Measurements from ENCODE around the gene CCDC70. TPM values are rescaled to one million over a fixed set of nuclear protein-coding genes. Genes with fewer than 3 reads are reported as not detected.
A peak's percentile ranks its signal among the peaks of the same experiment; 100 is the strongest.

The CCDC70 gene
- total and polyA plus RNA-seq, 2 donors, result 0.07 TPM; not detected in 1

DNA sequence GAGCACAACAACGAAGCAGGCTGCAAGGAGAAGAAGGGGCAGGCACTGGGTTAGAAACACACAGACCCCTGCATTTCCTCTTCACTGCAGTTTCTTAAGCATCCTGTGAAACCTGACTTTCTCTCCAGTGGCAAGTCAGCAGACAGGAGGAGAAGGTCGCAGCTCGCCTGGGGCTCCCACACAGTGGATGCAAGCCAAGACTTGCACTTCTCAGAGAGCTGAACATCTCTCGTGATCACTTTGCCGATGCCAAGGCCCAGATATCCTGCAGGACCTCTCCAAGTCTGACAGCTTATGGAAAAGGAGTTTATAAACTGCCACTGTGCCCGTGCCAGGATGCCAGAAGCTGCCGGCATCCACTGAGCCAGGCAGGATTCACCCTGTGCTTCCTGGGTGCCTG, 35.2 kb upstream of the CCDC70 start:
- Histone ChIP-seq H3K9me3 (ENCODE audit: control insufficient read depth in 2 of 2, insufficient read depth in 1 of 2, low read length in 1 of 2) (no peaks in the 10 kb centered on the region), H3K36me3 (ENCODE audit: control insufficient read depth in 2 of 2, insufficient read depth in 2 of 2, low read length in 1 of 2) (no peaks in the 10 kb centered on the region), H3K4me3 (ENCODE audit: low read length in 2 of 2) (no peak overlapping the region), H3K27me3 (ENCODE audit: control insufficient read depth in 2 of 2, insufficient read depth in 1 of 2, low read length in 1 of 2) (no peaks in the 10 kb centered on the region), H3K4me1 (ENCODE audit: control insufficient read depth in 2 of 2, insufficient read depth in 2 of 2, low read length in 2 of 2) (peaks cover 39 to 71% of the 10 kb centered on the region in 2 donors), H3K27ac (ENCODE audit: low read depth in 1 of 2, low read length in 1 of 2) (peak overlapping the region; percentile 51 to 92)
- 45% methylated on average over 7 of the region's 7 CpGs for WGBS
- peak in 1 of 9 donors; percentile 70 for DNase-seq (ENCODE audit: low read depth in 6 of 9, low spot score in 9 of 9)

DNA sequence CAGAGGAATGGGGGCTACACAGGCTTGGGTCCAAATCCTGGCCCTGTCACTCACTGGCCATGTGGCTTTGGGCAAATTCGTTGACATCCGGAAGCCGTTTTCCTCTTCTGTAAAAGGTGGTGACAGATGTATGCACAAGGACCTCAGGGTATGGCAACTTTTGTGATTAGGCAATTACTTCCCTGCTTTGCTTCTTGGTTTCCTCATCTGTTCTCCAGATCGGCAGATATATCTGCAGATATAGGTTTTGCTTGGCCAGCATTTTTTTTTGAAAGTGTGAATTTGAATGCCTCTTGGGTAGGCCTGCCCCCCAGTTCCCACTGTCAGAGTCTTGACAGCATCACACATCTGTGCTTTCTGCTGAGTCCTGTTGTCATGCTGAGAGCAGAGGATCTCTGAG, 34.5 kb upstream of the CCDC70 start:
- H3K36me3 ChIP-seq (ENCODE audit: control insufficient read depth in 2 of 2, insufficient read depth in 2 of 2, low read length in 1 of 2), result no peaks in the 10 kb centered on the region
- DNase-seq (ENCODE audit: low read depth in 6 of 9, low spot score in 9 of 9), result no peak
- H3K4me3 ChIP-seq (ENCODE audit: low read length in 2 of 2), result no peak overlapping the region
- no peaks in the 10 kb centered on the region for H3K9me3 ChIP-seq (ENCODE audit: control insufficient read depth in 2 of 2, insufficient read depth in 1 of 2, low read length in 1 of 2)
- H3K27ac ChIP-seq (ENCODE audit: low read depth in 1 of 2, low read length in 1 of 2), result peak overlapping the region; percentile 3 to 50
- H3K4me1 ChIP-seq (ENCODE audit: control insufficient read depth in 2 of 2, insufficient read depth in 2 of 2, low read length in 2 of 2), result peaks cover 33 to 68% of the 10 kb centered on the region in 2 donors
- H3K27me3 ChIP-seq (ENCODE audit: control insufficient read depth in 2 of 2, insufficient read depth in 1 of 2, low read length in 1 of 2), result no peaks in the 10 kb centered on the region
- WGBS, result 35% methylated on average over 4 of the region's 4 CpGs

DNA sequence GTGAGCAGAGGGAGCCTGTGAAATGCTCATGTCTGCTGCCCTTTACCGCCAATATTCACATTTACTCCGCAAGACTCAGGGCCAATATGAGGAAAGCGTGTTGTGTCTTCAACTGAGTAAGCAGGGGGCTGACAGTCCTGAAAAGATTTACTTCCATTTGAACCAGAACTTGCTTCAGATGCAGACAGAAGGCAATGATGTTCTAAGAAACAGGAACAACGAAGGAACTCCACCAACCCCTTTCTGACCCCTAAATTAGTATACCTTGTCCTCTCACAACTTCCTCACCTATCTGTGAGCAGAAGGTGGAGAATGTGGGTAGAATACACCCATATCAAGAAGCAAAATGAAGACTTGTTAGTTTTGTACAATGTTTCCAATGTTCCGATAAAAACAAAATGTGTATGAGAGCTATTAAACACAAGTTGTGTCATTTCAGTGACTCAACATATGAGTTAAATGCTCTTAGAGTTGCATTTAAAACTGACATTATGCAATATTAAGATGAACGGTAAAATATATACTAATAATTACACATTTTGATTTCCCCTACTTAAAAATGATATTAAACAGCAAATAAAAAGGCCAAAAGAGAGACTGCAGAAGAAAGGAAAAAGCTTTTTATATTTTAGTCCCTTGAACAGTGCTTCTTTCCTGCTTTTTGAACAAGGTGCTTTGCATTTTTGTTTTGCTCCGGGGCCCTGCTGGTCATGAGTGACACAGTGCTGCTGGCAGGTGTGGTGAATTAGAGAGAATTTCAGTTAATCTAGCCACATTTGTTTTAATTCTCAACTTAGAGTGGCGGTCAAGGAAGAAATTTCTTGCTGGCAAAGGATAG, 32.8 kb upstream of the CCDC70 start:
- 82% methylated on average over 8 of the region's 8 CpGs for WGBS
- peaks cover 30 to 60% of the 10 kb centered on the region in 2 donors for H3K4me1 ChIP-seq (ENCODE audit: control insufficient read depth in 2 of 2, insufficient read depth in 2 of 2, low read length in 2 of 2)
- no peak overlapping the region for H3K27ac ChIP-seq (ENCODE audit: low read depth in 1 of 2, low read length in 1 of 2)

DNA sequence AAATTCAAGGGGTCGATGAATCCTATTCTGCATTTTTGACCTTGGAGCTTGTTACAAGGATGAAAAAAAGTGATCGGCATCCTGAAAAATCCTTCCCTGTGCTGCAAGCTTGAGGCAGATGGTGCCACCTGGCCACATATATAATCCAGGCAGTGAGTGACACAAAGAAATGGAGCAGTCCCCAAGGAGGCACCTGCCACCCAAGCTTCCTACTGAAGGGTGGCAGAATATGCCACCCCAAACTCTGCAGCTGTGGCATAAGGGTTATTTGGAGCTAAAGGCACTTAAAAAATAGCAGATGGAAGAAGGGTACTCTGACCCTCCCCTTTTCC, 32.2 kb upstream of the CCDC70 start:
- no peaks in the 10 kb centered on the region for H3K36me3 ChIP-seq (ENCODE audit: control insufficient read depth in 2 of 2, insufficient read depth in 2 of 2, low read length in 1 of 2)
- H3K27ac ChIP-seq (ENCODE audit: low read depth in 1 of 2, low read length in 1 of 2), result peak overlapping the region in 1 of 2 donors; percentile 33
- H3K4me3 ChIP-seq (ENCODE audit: low read length in 2 of 2), result no peak overlapping the region
- H3K27me3 ChIP-seq (ENCODE audit: control insufficient read depth in 2 of 2, insufficient read depth in 1 of 2, low read length in 1 of 2), result no peaks in the 10 kb centered on the region
- no peaks in the 10 kb centered on the region for H3K9me3 ChIP-seq (ENCODE audit: control insufficient read depth in 2 of 2, insufficient read depth in 1 of 2, low read length in 1 of 2)
- peaks cover 30 to 59% of the 10 kb centered on the region in 2 donors for H3K4me1 ChIP-seq (ENCODE audit: control insufficient read depth in 2 of 2, insufficient read depth in 2 of 2, low read length in 2 of 2)
- DNase-seq (ENCODE audit: low read depth in 6 of 9, low spot score in 9 of 9), result no peak
- 87% methylated on average over 2 of the region's 2 CpGs for WGBS

More for the DNA sequence above, 32.8 kb upstream of the CCDC70 start:
- Histone ChIP-seq H3K36me3 (ENCODE audit: control insufficient read depth in 2 of 2, insufficient read depth in 2 of 2, low read length in 1 of 2) (no peaks in the 10 kb centered on the region), H3K27me3 (ENCODE audit: control insufficient read depth in 2 of 2, insufficient read depth in 1 of 2, low read length in 1 of 2) (no peaks in the 10 kb centered on the region), H3K4me3 (ENCODE audit: low read length in 2 of 2) (no peak overlapping the region), H3K9me3 (ENCODE audit: control insufficient read depth in 2 of 2, insufficient read depth in 1 of 2, low read length in 1 of 2) (no peaks in the 10 kb centered on the region)
- DNase-seq (ENCODE audit: low read depth in 6 of 9, low spot score in 9 of 9), result no peak

DNA sequence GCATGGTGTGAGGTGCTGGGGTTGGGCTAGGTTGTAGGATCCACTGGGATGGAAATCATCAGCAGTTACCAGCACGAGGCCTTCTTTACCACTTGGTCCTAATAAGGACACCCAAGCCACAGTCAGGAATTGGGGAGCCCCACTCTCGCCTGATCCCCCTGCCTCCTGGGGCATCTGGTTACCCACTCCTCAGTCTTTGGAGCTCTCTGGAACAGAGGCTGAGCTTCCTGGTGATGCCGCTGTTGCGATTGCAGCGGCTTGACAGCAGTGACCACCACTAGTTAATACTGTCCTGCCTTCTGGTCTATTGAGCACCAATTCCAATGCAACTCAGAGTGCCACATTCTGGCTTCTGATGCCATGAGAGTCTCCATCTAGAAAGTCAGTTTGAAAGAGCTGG, 30.2 kb upstream of the CCDC70 start:
- 99% methylated on average over 5 of the region's 5 CpGs for WGBS
- Histone ChIP-seq H3K4me3 (ENCODE audit: low read length in 2 of 2) (no peak overlapping the region), H3K4me1 (ENCODE audit: control insufficient read depth in 2 of 2, insufficient read depth in 2 of 2, low read length in 2 of 2) (peaks cover 13 to 40% of the 10 kb centered on the region in 2 donors), H3K9me3 (ENCODE audit: control insufficient read depth in 2 of 2, insufficient read depth in 1 of 2, low read length in 1 of 2) (no peaks in the 10 kb centered on the region), H3K36me3 (ENCODE audit: control insufficient read depth in 2 of 2, insufficient read depth in 2 of 2, low read length in 1 of 2) (no peaks in the 10 kb centered on the region), H3K27me3 (ENCODE audit: control insufficient read depth in 2 of 2, insufficient read depth in 1 of 2, low read length in 1 of 2) (no peaks in the 10 kb centered on the region), H3K27ac (ENCODE audit: low read depth in 1 of 2, low read length in 1 of 2) (no peak overlapping the region)
- no peak for DNase-seq (ENCODE audit: low read depth in 6 of 9, low spot score in 9 of 9)

DNA sequence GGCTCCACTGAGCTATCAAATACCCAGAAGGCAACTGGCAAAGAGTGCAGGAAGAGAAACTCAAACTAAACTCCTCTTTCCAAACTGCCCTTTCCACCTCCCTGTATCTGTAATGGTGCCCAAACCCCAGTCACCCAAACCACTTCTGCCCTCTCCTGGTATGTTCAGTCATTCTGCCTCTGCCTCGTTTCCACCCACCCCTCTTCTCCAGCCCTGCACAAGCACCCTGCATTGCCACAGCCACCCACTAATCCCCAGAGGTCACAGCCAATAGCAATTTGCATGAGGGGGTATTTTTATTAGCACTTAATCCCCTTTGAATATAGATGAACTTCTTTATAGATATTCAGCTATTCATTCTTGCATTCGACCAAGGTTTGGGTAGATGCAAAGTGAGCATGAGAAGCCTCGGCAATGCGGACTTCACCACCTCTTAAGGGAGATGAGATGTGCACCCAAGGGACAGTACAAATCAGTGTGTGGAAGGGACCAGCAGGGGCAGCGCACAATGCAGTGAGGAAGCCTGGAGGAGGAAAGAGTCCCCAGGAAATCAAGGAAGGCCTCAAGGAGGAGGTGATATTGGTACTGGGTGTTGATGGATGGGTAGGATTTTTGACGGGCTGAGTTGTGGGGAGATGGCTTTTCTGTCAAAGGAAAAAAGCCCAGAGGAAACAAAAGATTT, 29.2 kb upstream of the CCDC70 start:
- Histone ChIP-seq H3K36me3 (ENCODE audit: control insufficient read depth in 2 of 2, insufficient read depth in 2 of 2, low read length in 1 of 2) (no peaks in the 10 kb centered on the region), H3K9me3 (ENCODE audit: control insufficient read depth in 2 of 2, insufficient read depth in 1 of 2, low read length in 1 of 2) (no peaks in the 10 kb centered on the region), H3K27ac (ENCODE audit: low read depth in 1 of 2, low read length in 1 of 2) (no peak overlapping the region), H3K27me3 (ENCODE audit: control insufficient read depth in 2 of 2, insufficient read depth in 1 of 2, low read length in 1 of 2) (no peaks in the 10 kb centered on the region), H3K4me3 (ENCODE audit: low read length in 2 of 2) (no peak overlapping the region), H3K4me1 (ENCODE audit: control insufficient read depth in 2 of 2, insufficient read depth in 2 of 2, low read length in 2 of 2) (peaks cover 3 to 29% of the 10 kb centered on the region in 2 donors)
- 79% methylated on average over 6 of the region's 6 CpGs for WGBS
- DNase-seq (ENCODE audit: low read depth in 6 of 9, low spot score in 9 of 9), result peak in 3 of 9 donors; percentile 36 to 70 (median 58)

DNA sequence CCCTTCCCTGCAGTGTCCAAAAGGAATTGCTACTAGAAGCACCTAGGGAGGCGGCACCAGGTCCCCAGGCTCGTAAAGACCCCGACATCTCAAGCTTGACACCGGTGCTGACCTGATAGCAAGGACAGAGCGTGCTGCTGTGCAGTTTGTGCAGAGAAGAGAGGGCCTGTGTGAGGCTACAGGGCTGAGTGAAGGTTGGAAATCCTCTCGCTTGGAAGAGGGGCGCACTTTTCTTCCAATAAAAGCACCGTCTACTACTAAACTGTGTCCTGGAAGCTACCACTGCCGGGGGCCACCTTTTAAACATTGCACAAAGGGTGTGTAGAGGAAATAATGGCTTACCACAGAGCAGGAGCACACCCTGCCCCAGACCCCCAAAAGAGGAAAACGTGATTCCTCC, 27.8 kb upstream of the CCDC70 start:
- Histone ChIP-seq H3K27me3 (ENCODE audit: control insufficient read depth in 2 of 2, insufficient read depth in 1 of 2, low read length in 1 of 2) (no peaks in the 10 kb centered on the region), H3K9me3 (ENCODE audit: control insufficient read depth in 2 of 2, insufficient read depth in 1 of 2, low read length in 1 of 2) (no peaks in the 10 kb centered on the region), H3K4me1 (ENCODE audit: control insufficient read depth in 2 of 2, insufficient read depth in 2 of 2, low read length in 2 of 2) (peaks cover 0 to 20% of the 10 kb centered on the region in 2 donors), H3K4me3 (ENCODE audit: low read length in 2 of 2) (no peak overlapping the region), H3K27ac (ENCODE audit: low read depth in 1 of 2, low read length in 1 of 2) (no peak overlapping the region), H3K36me3 (ENCODE audit: control insufficient read depth in 2 of 2, insufficient read depth in 2 of 2, low read length in 1 of 2) (no peaks in the 10 kb centered on the region)
- WGBS, result 60% methylated on average over 10 of the region's 10 CpGs
- DNase-seq (ENCODE audit: low read depth in 6 of 9, low spot score in 9 of 9), result no peak

DNA sequence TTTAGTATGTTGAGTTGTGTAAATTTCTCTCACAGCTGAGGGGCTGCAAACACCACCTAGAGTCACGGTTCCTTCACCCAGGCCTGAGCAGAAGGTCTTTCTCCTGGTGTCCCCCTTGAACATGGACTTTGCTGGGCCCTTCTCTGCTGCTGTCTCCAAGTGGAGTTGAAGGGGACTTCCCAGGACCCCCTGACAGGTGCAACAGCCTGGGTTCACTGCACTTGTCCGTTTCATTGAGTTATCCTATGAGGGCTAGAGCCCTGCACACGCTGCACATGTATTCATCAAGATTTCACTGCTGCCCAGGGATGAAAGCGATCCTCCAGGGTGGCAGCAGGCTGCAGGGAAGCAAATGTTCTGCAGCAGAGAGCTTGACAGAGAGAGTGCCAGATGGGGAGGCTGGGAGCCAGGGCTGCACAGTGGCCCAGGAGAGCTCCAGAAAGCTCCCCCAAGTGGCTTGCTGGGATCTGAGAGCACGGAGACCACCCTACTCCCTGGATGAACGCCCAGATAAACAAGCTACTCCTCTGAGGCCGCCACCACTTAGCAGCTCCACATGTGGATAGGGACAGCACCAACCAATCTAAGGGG, 27.1 kb upstream of the CCDC70 start:
- H3K27me3 ChIP-seq (ENCODE audit: control insufficient read depth in 2 of 2, insufficient read depth in 1 of 2, low read length in 1 of 2), result no peaks in the 10 kb centered on the region
- WGBS, result 86% methylated on average over 7 of the region's 7 CpGs
- H3K9me3 ChIP-seq (ENCODE audit: control insufficient read depth in 2 of 2, insufficient read depth in 1 of 2, low read length in 1 of 2), result no peaks in the 10 kb centered on the region
- no peak overlapping the region for H3K27ac ChIP-seq (ENCODE audit: low read depth in 1 of 2, low read length in 1 of 2)
- H3K4me1 ChIP-seq (ENCODE audit: control insufficient read depth in 2 of 2, insufficient read depth in 2 of 2, low read length in 2 of 2), result peaks cover 0 to 15% of the 10 kb centered on the region in 2 donors
- H3K36me3 ChIP-seq (ENCODE audit: control insufficient read depth in 2 of 2, insufficient read depth in 2 of 2, low read length in 1 of 2), result no peaks in the 10 kb centered on the region
- no peak for DNase-seq (ENCODE audit: low read depth in 6 of 9, low spot score in 9 of 9)
- no peak overlapping the region for H3K4me3 ChIP-seq (ENCODE audit: low read length in 2 of 2)

DNA sequence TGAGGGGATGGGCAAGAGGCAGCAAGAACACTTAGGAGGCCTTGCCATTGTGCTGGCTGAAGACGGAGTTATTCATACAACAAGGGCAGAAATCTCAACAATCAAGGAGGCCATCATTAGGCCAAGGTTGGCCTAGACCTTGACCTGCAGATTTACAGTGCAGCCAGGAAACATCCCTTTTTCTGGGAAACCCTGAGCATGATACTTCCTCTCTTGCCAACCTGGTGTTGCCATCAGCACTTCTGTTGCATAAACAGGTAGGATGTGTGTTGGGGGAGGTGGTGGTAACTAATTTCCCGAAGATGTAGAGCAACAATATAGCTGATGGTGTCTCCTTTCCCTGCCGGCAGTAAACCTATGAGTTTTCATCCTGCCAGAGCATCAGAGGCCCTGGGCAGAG, 24.8 kb upstream of the CCDC70 start:
- Histone ChIP-seq H3K27ac (ENCODE audit: low read depth in 1 of 2, low read length in 1 of 2) (no peak overlapping the region), H3K4me1 (ENCODE audit: control insufficient read depth in 2 of 2, insufficient read depth in 2 of 2, low read length in 2 of 2) (peaks cover 0 to 8% of the 10 kb centered on the region in 2 donors)
- no peak for DNase-seq (ENCODE audit: low read depth in 6 of 9, low spot score in 9 of 9)

More for the DNA sequence above, 24.8 kb upstream of the CCDC70 start:
- Histone ChIP-seq H3K9me3 (ENCODE audit: control insufficient read depth in 2 of 2, insufficient read depth in 1 of 2, low read length in 1 of 2) (no peaks in the 10 kb centered on the region), H3K27me3 (ENCODE audit: control insufficient read depth in 2 of 2, insufficient read depth in 1 of 2, low read length in 1 of 2) (no peaks in the 10 kb centered on the region), H3K36me3 (ENCODE audit: control insufficient read depth in 2 of 2, insufficient read depth in 2 of 2, low read length in 1 of 2) (no peaks in the 10 kb centered on the region), H3K4me3 (ENCODE audit: low read length in 2 of 2) (no peak overlapping the region)
- 92% methylated on average over 3 of the region's 3 CpGs for WGBS
